Activated CD4-positive, alpha-beta T cell treated with anti-CD3 and anti-CD28 coated beads for 48 hours (primary cell): ENCODE results near the gene CFAP20.
"Not testable (repeated sequence)": the region's sequence is repeated elsewhere in the genome, so short reads cannot be mapped to it uniquely, and the experiment has no call there.

Source experiments
- DNase-seq: peaks from one replicate; pipeline ENCODE4 v3.0.0-alpha.2; 2020

CFAP20 gene

GRCh38 chr16:58094791-58095574, 34.2 kb downstream of the CFAP20 start:
- no peak for DNase-seq

- DNase-seq = no peak
Measured at GRCh38 chr16:58094026-58094425, 35.2 kb downstream of the CFAP20 start.

GRCh38 chr16:58090396-58090795, 38.8 kb downstream of the CFAP20 start:
- DNase-seq = not testable (repeated sequence)

- no peak for DNase-seq
Measured at GRCh38 chr16:58088091-58088490, 41.1 kb downstream of the CFAP20 start.

GRCh38 chr16:58087209-58087913, 41.8 kb downstream of the CFAP20 start:
- DNase-seq = no peak

GRCh38 chr16:58086381-58087208, 42.6 kb downstream of the CFAP20 start:
- no peak for DNase-seq

- DNase-seq = no peak
Measured at GRCh38 chr16:58085584-58086251, 43.5 kb downstream of the CFAP20 start.

- DNase-seq = no peak
Measured at GRCh38 chr16:58085171-58085570, 44.0 kb downstream of the CFAP20 start.

- no peak for DNase-seq
Measured at GRCh38 chr16:58084635-58085034, 44.5 kb downstream of the CFAP20 start.

- DNase-seq = no peak
Measured at GRCh38 chr16:58082381-58082780, 46.8 kb downstream of the CFAP20 start.

GRCh38 chr16:58080657-58081056, 48.5 kb downstream of the CFAP20 start:
- not testable (repeated sequence) for DNase-seq

- no peak for DNase-seq
Measured at GRCh38 chr16:58077796-58078195, 51.4 kb downstream of the CFAP20 start.

GRCh38 chr16:58076514-58076913, 52.7 kb downstream of the CFAP20 start:
- DNase-seq = no peak

- no peak for DNase-seq
Measured at GRCh38 chr16:58074657-58075056, 54.5 kb downstream of the CFAP20 start.

- not testable (repeated sequence) for DNase-seq
Measured at GRCh38 chr16:58073086-58073485, 56.1 kb downstream of the CFAP20 start.

- not testable (repeated sequence) for DNase-seq
Measured at GRCh38 chr16:58072134-58072533, 57.0 kb downstream of the CFAP20 start.

- no peak for DNase-seq
Measured at GRCh38 chr16:58070585-58070984, 58.6 kb downstream of the CFAP20 start.
